GM19043 (cell line): Measurements from ENCODE around the gene CEP192.
"Not testable (repeated sequence)": the region's sequence is repeated elsewhere in the genome, so short reads cannot be mapped to it uniquely, and the experiment has no call there.

Experiments used
- ATAC-seq: cut with Tn5 transposase; IDR thresholded peaks from one replicate; pipeline ENCODE4 v1.9.1; 2021; ENCODE audit warnings: low read depth; ENCODE audit not compliant: unreplicated experiment

CEP192 gene

DNA sequence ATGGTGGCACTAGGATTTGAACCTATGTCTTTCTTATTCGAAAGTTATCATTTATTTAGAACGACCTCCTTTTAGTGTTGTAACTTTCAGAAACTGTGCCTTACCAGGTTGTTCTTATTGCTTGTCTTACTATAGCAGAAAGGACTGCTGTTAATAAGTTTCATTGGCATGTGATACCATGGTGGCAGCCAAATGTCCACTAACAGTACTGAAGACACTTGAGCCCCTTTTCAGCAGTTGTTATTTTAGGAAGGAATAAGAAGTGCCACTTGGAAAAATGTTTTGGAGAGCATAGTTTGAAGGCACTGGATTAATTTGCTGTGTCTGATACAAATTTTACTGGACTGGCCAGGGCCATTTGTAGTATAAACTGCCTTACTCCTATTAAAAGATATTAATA is 37.7 kb downstream of the CEP192 start:
- no peak for ATAC-seq

DNA sequence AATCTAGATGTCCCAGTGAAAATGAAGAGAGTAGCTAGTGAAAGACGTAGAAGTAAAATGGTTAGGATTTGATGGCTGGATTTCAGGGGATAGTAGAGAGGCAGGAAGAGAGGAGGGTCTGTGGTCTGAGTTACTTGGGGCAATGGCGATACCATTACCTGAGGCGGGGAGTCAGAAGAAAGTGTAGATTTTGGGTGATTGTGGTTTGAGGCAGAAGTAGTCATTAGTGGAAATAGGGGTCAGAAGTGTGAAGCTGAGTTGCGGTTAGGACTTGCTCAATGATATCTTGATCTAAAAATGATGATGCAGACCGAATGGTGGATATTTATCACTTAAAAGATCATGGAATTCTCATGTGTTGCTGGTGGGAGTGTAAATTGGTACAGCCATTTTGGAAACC is 41.0 kb downstream of the CEP192 start:
- no peak for ATAC-seq

DNA sequence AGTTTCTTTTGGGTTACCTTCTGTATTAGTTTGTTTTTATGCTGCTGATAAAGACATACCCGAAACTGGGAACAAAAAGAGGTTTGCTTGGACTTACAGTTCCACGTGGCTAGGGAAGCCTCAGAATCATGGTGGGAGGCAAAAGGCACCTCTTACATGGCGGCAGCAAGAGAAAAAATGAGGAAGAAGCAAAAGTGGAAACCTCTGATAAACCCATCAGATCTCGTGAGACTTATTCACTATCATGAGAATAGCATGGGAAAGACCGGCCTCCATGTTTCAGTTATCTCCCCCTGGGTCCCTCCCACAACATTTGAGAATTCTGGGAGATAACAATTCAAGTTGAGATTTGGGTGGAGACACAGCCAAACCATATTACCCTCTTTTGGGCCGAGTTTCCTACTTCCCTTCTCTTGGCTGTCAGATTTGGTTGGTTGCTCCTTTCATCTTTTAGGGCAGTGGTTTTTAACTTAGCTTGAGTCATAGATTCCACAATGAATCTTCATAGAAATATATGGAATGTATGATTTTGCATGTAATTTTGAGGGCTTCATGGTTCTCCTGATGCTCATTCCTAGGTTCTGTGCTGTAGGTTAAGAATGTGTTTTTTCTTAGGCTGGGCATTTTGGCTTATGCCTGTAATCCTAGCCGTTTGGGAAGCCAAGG is 44.2 kb downstream of the CEP192 start:
- ATAC-seq = no peak

DNA sequence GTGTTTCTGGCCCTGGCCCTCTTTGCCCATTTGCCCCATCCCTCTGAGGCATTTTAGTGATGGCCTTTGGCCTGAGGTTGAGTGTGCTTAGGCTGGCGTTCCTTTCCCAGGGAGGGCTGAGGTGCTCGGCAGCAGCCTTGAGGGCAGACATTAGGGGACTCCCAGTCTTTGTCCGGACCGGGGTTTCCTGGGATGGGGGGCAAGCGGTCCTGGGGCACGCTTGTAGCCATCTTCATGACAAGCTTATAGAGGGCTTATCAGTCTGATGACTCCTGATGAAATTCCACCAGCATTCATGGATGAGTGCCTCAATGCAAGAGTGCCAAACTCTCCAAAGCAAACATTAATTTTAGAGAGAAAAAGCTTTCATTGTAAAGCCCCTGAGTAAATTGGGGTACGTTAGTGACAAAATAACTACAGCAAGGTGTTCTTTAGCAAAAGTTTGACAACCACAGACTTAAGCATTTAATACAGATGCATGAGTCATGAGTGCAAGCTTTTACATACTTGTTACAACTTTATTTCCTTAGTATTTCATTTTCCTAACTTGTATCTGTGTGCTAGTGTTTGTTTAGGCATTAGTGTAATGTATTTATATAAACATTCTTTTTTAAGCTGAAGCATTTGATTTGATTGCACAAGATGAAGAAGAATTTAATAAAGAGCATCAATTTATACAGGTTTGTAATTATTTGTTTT is 45.6 kb downstream of the CEP192 start:
- ATAC-seq = no peak

DNA sequence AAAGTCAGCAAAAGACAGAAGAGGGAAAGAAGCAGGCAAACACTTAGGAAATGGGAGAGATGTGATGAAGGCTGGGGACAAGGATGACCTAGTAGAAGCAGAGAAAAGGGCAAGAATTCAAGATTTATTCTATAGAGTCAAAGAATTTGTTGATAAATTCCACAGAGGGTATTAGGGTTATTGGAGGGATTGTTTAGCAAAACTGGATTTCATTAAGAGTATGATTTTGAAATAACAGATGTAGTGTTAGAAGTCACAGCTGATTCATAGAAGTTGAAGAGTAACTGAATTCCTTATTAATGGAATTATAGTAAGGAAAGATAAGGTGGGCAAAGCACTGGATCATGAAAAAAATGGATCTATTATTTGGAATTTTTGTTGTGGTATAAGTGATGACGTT is 48.6 kb downstream of the CEP192 start:
- ATAC-seq = no peak

DNA sequence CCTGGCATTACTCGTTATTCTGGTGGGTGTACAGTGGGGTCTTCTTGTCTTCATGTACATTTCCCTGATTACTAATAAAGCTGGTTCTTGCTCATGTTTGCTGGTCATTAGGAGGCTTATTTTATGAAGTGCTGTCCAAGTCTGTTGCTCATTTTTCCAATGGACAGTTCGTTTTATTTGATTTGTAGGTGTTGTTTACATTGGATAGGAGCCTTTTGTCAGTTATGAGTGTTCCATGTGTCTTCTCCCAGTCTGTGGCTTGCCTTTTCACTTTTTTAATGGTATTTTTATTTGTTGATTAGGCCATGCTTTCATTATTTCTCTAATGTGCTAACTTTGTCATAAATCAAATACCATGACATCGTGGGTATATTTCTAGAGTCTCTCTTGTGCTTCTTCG is 51.9 kb downstream of the CEP192 start:
- ATAC-seq = no peak

DNA sequence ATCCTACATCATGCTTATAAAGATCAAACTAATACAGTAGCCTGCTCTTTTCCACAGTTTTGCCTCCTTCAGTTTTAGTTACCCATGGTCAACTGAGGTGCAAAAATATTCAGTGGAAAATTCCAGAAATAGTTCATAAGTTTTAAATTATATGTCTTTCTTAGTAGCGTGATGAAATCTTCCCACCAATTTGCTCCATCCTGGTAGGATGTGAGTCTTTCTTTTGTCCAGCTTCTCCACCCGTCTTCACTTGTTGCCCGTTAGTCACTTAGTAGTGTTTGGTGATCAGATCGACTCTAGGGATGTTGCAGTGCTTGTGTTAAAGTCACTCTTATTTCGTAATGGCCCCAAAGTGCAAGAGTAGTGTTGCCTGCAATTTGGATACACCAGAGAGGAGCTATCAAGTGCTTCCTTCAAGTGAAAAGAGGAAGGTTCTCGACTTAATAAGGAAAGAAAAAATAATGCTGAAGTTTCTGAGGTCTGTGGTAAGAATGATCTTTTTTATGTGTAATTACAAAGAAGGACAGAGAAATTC is 57.0 kb downstream of the CEP192 start:
- no peak for ATAC-seq

DNA sequence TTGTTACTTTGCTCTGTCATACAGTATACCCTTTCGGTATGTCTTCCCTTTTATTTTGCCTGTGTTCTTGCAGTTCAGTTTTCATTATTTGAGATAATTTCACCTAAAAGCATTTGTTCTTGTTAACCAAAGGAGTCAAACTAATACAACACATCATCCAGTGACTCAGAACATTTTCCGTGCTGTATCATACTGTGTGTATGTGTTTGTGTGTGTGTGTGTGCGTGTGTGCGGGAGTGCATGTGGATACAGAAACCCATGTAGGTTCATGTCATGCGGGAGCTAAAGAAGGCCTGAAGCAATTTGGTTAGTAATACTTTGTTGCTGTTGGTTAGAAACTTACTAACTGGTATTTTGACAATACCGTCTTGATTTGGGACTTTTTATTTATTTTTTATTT is 60.0 kb downstream of the CEP192 start:
- ATAC-seq = no peak

DNA sequence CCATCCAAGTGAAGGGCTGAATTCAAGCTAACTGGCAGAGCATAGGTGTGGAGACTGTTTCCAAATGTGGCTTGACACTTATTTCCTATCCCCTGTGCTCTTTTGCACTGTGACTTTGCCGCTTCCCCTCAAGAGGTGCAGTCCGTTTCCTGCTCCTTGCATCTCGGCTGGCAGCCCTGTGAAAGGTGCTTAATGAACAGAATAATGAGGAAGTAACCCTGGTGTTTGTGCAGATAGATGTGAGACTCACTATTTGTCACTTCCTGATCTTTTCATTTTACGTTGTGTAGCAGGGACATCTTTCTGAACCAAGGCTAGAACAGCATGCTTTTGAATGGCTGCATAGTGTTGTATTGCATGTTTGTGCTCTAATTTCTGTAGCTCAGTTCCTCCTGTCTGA is 60.8 kb downstream of the CEP192 start:
- peak; percentile 59 for ATAC-seq

DNA sequence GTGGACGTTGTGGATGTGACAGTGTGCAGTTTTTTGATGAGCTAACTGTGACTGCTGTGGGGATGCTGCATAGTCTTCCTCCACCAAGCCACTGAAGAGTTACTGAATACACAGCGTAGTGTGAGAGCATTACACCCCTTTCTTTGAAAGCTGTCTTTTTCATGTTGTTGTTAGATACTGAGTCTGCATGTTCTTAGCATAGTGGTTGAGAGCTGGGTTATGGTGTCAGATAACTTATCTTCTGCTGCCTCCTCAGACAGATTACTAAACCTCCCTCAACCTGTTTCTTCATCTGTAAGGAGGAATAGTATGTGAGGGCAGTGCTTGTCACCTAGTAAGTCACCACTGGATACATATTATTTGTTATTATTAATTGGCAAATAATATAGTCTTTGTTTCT is 63.2 kb downstream of the CEP192 start:
- no peak for ATAC-seq

DNA sequence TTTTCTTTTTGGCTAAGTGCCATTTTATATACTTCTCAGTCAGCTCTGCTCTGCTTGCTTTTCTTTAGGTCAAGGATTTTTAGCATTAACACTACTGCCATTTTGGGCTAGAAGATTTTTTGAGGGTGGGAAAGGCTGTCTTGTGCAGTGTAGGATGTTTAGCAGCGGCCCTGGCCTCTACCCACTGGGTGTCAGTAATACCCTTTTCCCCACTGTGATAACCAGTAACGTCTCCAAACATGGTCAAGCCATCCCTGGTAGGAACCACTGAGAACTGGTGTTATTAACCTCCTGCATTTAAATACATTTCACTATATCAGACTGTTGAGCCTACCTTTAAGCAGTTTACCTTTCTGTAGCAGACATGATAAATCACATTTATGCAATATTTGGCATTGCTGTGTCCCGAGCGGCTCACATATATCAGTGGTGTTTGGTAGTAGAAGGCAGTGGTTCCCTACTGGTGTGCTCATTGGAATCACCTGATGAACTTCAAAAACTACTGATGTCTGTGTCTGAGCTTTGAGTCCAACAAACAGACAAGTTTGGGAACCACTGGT is 70.5 kb downstream of the CEP192 start:
- ATAC-seq = no peak

DNA sequence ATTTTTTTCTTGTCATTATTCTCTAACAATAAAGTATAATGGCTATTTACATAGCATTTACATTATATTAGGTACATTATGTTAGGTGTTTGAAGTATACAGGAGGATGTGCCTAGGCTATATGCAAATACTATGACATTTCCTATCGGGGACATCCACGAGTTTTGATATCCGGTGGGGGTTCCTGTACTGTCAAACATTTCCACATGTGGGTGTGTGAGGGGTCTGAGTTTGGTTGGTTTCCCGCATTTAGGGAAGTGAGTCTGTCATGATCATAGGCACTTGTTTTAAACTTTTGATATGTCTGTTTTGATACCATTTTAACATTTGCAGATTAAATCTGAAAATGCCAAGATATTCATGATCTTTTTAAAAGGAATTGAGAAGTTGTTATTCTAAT is 76.0 kb downstream of the CEP192 start:
- ATAC-seq = no peak

DNA sequence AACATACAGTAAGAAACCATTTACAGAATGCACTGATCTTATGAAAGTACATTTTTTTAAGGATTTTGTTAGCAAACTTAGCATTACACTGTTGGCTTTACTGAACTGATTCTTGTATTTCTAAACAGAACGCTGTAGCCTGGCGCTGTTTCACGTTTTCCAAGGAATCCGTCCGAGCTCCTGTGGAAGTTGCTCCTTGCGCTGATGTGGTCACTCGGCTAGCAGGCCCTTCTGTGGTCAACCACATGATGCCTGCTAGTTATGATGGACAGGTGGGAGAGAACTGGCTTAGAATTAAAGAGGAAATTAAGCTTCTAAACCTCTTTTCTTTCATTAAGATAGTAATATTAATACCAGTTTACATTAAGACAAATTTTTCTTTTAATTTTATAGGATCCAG is 76.8 kb downstream of the CEP192 start:
- no peak for ATAC-seq

DNA sequence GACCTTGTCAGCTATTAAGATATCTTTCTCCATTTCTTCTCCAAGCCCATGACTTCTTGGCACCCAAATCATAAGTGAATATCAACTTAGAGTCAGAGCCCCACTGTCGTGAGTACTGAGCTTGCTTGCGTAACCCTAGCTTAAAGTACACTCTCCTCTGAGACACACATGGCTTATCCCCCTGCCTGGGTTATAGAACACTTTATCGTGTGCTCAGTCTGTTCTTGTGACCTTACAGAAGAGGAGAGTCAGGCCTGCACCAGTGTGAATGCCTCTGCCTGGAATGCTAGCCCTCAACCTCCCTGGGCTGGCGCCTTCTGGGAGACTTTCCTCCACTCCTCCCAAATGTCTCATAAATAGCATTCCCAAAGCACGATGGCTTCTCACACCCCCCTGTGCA is 79.3 kb downstream of the CEP192 start:
- ATAC-seq = no peak

DNA sequence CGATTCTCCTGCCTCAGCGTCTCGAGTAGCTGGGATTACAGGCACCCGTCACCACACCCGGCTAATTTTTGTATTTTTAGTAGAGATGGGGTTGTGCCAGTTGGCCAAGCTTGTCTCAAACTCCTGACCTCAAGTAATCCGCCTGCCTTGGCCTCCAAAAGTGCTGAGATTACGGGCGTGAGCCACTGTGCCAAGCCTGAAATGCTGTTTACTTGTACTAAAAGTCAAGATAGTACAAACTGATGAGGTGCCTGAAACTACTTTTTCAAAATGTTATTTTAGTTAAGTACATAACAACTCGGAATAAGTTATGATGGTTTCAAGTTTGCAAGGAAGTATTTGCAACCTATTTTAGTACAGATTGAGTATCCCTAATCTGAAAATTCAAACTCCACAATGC is 85.7 kb downstream of the CEP192 start:
- no peak for ATAC-seq

DNA sequence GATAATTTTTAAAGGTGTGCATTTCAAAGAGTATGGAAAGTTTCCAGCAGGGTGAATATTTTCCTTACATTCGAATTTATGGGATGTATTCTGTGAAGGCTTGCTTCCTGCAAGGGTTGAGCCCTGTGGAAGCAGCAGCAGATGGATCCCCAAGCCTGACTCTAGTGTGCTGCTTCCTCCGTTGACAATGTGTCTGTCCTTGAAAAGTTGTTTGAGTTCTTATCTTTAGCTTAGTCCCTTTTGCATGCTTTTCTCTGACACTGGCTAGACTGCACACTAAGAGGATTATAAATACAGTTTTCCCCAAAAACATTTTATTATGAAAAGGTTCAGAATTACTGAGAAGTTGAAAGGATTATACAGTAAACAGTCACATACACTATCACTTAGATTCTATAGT is 86.3 kb downstream of the CEP192 start:
- ATAC-seq = no peak

DNA sequence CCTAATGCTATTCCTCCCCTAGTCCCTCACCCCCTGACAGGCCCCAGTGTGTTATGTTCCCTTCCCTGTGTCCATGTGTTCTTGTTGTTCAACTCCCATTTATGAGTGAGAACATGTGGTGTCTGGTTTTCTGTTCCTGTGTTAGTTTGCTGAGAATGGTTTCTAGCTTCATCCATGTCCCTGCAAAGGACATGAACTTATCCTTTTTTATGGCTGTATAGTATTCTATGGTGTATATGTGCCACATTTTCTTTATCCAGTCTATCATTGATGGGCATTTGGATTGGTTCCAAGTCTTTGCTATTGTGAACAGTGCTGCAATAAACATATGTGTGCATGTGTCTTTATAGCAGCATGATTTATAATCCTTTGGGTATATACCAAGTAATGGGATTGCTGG is 86.9 kb downstream of the CEP192 start:
- ATAC-seq = not testable (repeated sequence)

DNA sequence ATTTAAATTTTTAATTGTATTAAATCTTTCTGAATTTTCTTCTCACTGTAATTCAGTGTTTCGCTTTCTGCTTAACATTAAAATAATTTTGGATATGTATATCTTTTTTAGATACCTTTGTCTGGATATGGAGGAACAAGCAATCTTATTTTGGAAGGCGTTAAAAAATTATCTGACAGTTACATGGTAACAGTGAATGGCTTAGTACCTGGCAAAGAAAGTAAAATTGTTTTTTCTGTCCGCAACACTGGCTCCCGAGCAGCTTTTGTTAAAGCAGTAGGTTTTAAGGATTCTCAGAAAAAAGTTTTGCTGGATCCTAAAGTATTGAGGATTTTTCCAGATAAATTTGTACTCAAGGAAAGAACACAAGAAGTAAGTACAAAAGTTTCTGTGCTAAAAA is 95.7 kb downstream of the CEP192 start:
- no peak for ATAC-seq

DNA sequence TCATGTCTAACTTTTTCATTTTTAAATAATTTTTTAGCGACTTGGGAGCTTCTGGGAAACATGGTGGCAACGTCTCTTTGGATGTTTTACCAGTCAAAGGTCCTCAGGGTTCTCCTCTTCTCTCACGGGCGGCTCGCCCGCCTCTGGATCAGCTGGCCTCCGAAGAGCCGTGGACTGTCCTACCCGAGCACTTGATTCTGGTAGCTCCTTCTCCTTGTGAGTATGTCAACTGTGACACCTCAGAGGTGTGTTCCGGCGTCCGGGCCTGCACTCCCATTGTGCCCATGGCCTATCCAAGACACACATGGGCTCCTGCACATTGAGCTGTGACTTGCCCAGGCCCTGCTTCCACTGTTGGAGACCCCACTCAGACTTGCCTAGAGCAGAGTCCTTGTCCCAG is 104.3 kb downstream of the CEP192 start:
- no peak for ATAC-seq

DNA sequence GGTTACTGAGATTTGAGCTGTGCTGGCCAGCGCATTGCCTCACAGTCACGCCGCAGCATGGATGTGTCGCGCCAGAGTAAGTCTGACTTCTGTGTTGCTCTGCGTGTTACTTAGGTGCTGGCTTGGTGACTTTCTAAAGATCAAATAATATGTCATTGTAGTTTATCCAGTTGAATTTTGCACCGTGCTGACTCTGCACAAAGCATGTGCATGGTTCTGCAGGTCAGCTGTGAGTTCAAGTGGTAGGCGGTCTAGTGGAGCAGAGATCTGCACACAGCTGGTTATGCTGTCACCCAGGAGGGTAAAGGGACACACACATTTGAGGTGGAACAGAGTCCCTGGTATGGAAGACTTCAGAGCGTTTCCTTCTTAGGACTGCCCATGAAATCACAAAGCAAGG is 105.1 kb downstream of the CEP192 start:
- ATAC-seq = no peak

DNA sequence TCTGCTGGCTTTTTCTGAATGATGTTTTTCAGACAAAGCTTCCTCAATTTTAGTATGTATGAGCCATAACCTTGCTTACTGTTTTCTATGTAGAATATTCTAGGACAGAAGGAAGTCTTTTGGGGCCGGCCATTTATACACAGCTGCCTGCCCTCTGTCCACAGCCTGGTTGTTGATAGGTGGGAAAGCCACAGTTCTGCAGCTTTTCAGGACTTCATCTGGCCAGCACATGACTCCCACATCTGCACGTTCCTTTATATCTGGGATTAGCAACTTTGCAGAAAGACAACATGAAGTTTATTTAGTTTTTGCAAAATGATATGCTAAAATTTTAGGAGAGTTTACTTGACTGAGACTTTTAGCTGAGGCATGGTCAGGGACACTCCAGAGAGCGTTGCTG is 105.6 kb downstream of the CEP192 start:
- no peak for ATAC-seq

DNA sequence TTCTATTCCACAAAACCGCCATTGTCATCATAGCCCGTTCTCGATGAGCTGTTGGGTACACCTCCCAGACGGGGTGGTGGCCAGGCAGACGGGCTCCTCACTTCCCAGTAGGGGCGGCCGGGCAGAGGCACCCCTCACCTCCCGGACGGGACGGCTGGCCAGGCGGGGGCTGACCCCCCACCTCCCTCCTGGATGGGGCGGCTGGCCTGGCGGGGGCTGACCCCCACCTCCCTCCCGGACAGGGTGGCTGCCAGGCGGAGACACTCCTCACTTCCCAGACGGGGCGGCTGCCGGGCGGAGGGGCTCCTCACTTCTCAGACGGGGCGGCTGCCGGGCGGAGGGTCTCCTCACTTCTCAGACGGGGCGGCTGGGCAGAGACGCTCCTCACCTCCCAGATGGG is 106.9 kb downstream of the CEP192 start:
- ATAC-seq = not testable (repeated sequence)
